ENCODE measurements around the gene KRTAP10-9. TPM values are rescaled to one million over a fixed set of nuclear protein-coding genes. Genes with fewer than 3 reads are reported as not detected.

The KRTAP10-9 gene
- total RNA-seq, 1 donor from 2014 or later: not detected

DNA sequence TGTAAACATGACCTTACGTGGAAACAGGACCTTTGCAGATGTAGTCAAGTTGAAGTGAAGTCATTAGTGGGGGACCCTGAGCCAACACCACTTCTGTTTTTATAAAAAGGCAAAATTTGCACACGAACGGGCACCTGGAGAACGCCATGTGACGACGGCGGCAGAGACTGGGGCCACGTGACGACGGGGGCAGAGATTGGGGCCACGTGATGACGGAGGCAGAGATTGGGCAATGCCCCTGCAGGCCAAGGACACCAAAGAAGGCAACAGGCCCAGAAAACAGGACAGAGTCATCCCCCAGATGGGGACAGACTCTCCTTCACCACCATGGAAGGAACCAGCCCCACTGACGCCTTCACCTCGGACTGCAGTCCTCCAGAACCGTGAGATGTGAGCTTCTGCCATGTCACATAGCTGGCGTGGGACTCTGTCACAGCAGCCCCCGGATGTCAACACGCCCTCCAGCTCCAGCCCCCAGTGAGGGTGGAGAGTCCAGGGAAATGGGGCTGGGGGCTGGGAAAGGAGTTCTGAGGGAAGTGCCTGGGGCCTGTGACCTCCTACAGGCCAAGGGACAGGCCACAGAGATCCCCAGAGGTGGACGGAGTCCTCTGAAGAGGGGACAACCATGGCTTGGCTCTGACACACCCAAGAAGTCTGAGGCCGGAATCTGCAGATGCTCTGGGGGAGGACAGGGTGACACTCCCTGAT is 23.5 kb downstream of the KRTAP10-9 start:
- H3K36me3 ChIP-seq (ENCODE audit: insufficient read depth, low read length): no peaks in the 10 kb centered on the region
- H2AFZ ChIP-seq (ENCODE audit: low read depth, low read length): no peak overlapping the region
- no peaks in the 10 kb centered on the region for H3K4me1 ChIP-seq (ENCODE audit: insufficient read depth, low read length)
- no peak for DNase-seq (ENCODE audit: low read depth)
- no peak overlapping the region for H3K4me3 ChIP-seq (ENCODE audit: insufficient read depth, low read depth, low read length)
- no peak for FAIRE-seq
- no peak overlapping the region for H3K27ac ChIP-seq (ENCODE audit: low read depth, low read length)
- no peaks in the 10 kb centered on the region for H4K20me1 ChIP-seq (ENCODE audit: insufficient read depth, low read length)
- Mint-ChIP-seq H3K36me3 (ENCODE audit: low read depth, unreplicated experiment) (no peaks in the 10 kb centered on the region), H3K27ac (ENCODE audit: unreplicated experiment) (no peak overlapping the region), H3K27me3 (ENCODE audit: low read depth, unreplicated experiment) (peaks cover 35% of the 10 kb centered on the region), H3K9me3 (ENCODE audit: unreplicated experiment) (peaks cover 18% of the 10 kb centered on the region), H3K4me3 (ENCODE audit: unreplicated experiment) (no peak overlapping the region), H3K4me1 (ENCODE audit: low read depth, unreplicated experiment) (no peaks in the 10 kb centered on the region)
- H3K9me3 ChIP-seq (ENCODE audit: insufficient read depth, low read depth, low read length): peaks cover 6% of the 10 kb centered on the region
- no peak overlapping the region for H3K9ac ChIP-seq (ENCODE audit: low read length)
- no peaks in the 10 kb centered on the region for H3K27me3 ChIP-seq (ENCODE audit: insufficient read depth, low read length)
- H3K4me2 ChIP-seq (ENCODE audit: low read length): no peak overlapping the region
- H3K79me2 ChIP-seq (ENCODE audit: insufficient read depth, low read length): no peaks in the 10 kb centered on the region
- TF ChIP-seq EZH2 (IDR thresholded peaks at IDR 0.05; ENCODE audit: insufficient read depth, low read length) (no peak), CTCF (IDR thresholded peaks at IDR 0.05; ENCODE audit: insufficient read depth, low read depth, low read length) (no peak)

GRCh38 chr21:44650973-44651675 is 24.2 kb downstream of the KRTAP10-9 start:
- Histone ChIP-seq H3K27ac (ENCODE audit: low read depth, low read length) (no peak overlapping the region), H3K4me3 (ENCODE audit: insufficient read depth, low read depth, low read length) (no peak overlapping the region), H3K27me3 (ENCODE audit: insufficient read depth, low read length) (no peaks in the 10 kb centered on the region), H2AFZ (ENCODE audit: low read depth, low read length) (no peak overlapping the region), H4K20me1 (ENCODE audit: insufficient read depth, low read length) (no peaks in the 10 kb centered on the region), H3K4me2 (ENCODE audit: low read length) (no peak overlapping the region), H3K9ac (ENCODE audit: low read length) (no peak overlapping the region), H3K36me3 (ENCODE audit: insufficient read depth, low read length) (no peaks in the 10 kb centered on the region), H3K9me3 (ENCODE audit: insufficient read depth, low read depth, low read length) (peaks cover 6% of the 10 kb centered on the region), H3K79me2 (ENCODE audit: insufficient read depth, low read length) (no peaks in the 10 kb centered on the region), H3K4me1 (ENCODE audit: insufficient read depth, low read length) (no peaks in the 10 kb centered on the region)
- TF ChIP-seq EZH2 (IDR thresholded peaks at IDR 0.05; ENCODE audit: insufficient read depth, low read length) (no peak), CTCF (IDR thresholded peaks at IDR 0.05; ENCODE audit: insufficient read depth, low read depth, low read length) (no peak)
- H3K36me3 Mint-ChIP-seq (ENCODE audit: low read depth, unreplicated experiment): no peaks in the 10 kb centered on the region
- H3K27me3 Mint-ChIP-seq (ENCODE audit: low read depth, unreplicated experiment): peaks cover 39% of the 10 kb centered on the region
- no peak overlapping the region for H3K27ac Mint-ChIP-seq (ENCODE audit: unreplicated experiment)
- DNase-seq (ENCODE audit: low read depth): no peak
- no peaks in the 10 kb centered on the region for H3K4me1 Mint-ChIP-seq (ENCODE audit: low read depth, unreplicated experiment)
- FAIRE-seq: no peak
- no peak overlapping the region for H3K4me3 Mint-ChIP-seq (ENCODE audit: unreplicated experiment)
- H3K9me3 Mint-ChIP-seq (ENCODE audit: unreplicated experiment): peaks cover 24% of the 10 kb centered on the region

GRCh38 chr21:44653123-44653522 is 26.2 kb downstream of the KRTAP10-9 start:
- Mint-ChIP-seq H3K36me3 (ENCODE audit: low read depth, unreplicated experiment) (peaks cover 2% of the 10 kb centered on the region), H3K9me3 (ENCODE audit: unreplicated experiment) (peaks cover 30% of the 10 kb centered on the region), H3K4me3 (ENCODE audit: unreplicated experiment) (no peak overlapping the region), H3K27me3 (ENCODE audit: low read depth, unreplicated experiment) (peaks cover 37% of the 10 kb centered on the region), H3K4me1 (ENCODE audit: low read depth, unreplicated experiment) (no peaks in the 10 kb centered on the region), H3K27ac (ENCODE audit: unreplicated experiment) (no peak overlapping the region)
- Histone ChIP-seq H3K4me3 (ENCODE audit: insufficient read depth, low read depth, low read length) (no peak overlapping the region), H4K20me1 (ENCODE audit: insufficient read depth, low read length) (no peaks in the 10 kb centered on the region), H3K79me2 (ENCODE audit: insufficient read depth, low read length) (no peaks in the 10 kb centered on the region), H3K27me3 (ENCODE audit: insufficient read depth, low read length) (no peaks in the 10 kb centered on the region), H3K36me3 (ENCODE audit: insufficient read depth, low read length) (no peaks in the 10 kb centered on the region), H3K4me2 (ENCODE audit: low read length) (no peak overlapping the region), H3K4me1 (ENCODE audit: insufficient read depth, low read length) (no peaks in the 10 kb centered on the region), H3K27ac (ENCODE audit: low read depth, low read length) (no peak overlapping the region), H2AFZ (ENCODE audit: low read depth, low read length) (no peak overlapping the region), H3K9ac (ENCODE audit: low read length) (no peak overlapping the region), H3K9me3 (ENCODE audit: insufficient read depth, low read depth, low read length) (peaks cover 6% of the 10 kb centered on the region)
- TF ChIP-seq CTCF (IDR thresholded peaks at IDR 0.05; ENCODE audit: insufficient read depth, low read depth, low read length) (no peak), EZH2 (IDR thresholded peaks at IDR 0.05; ENCODE audit: insufficient read depth, low read length) (no peak)
- DNase-seq (ENCODE audit: low read depth) (no peak), FAIRE-seq (no peak)

Measured in astrocyte (in vitro differentiated cells and primary cell).